Transverse colon (tissue), 3 donors: ENCODE measurements around the gene PRSS57.

Experiments
- CTCF ChIP-seq, 5 experiments: fragments of 200-600 bp in 3 of 5; fragments of 450-650 bp in 2 of 5; sonication (generic) in 3 of 5; IDR thresholded peaks; 1 replicate in 2 of 5; 2 replicates in 3 of 5; pipeline ENCODE4 v1.5.1; 2016 to 2017; ENCODE audit warnings: antibody characterized with exemption in 5 of 5, inconsistent platforms in 3 of 5, mild to moderate bottlenecking in 2 of 5, moderate library complexity in 1 of 5
- EP300 ChIP-seq: sonication (generic); formaldehyde crosslinking; IDR thresholded peaks from one replicate; pipeline ENCODE4 v1.6.1; 2017; ENCODE audit warnings: antibody characterized with exemption, low read depth
- POLR2A ChIP-seq: fragments of 450-650 bp; IDR thresholded peaks from one replicate; pipeline ENCODE4 v1.6.1; 2016; ENCODE audit warnings: antibody characterized with exemption, mild to moderate bottlenecking, moderate library complexity

GRCh38 chr19:651991-652390 lies 43.3 kb downstream of the PRSS57 start:
- TF ChIP-seq POLR2A (no peak), CTCF (IDR thresholded peaks at IDR 0.05) (no peak), EP300 (no peak)
